HL-60 (cell line): Measurements from ENCODE around the gene GIPC3.

Experiments used
- DNase-seq, 2 experiments: peaks; one replicate each; pipeline ENCODE4 v3.0.0-alpha.2; 2010 to 2020; ENCODE audit warnings: low read depth in 1 of 2, low spot score in 1 of 2
- H3K27ac ChIP-seq: fragments of 250-450 bp; sonication (Bioruptor Pico); replicated peaks from 2 replicates; pipeline ENCODE4 v1.5.1; 2020; ENCODE audit warnings: mild to moderate bottlenecking, moderate library complexity
- H3K27me3 ChIP-seq: fragments of 250-450 bp; sonication (Bioruptor Pico); 2 replicates; pipeline ENCODE4 v1.5.1; 2021; ENCODE audit warnings: mild to moderate bottlenecking, moderate library complexity; ENCODE audit not compliant: insufficient read depth, poor library complexity, severe bottlenecking
- H3K4me3 ChIP-seq: replicated peaks from 2 replicates; pipeline ENCODE4 v1.5.1; 2011; ENCODE audit warnings: mild to moderate bottlenecking, control low read depth, low read length; ENCODE audit not compliant: insufficient read depth
- CTCF ChIP-seq: IDR thresholded peaks from one replicate; pipeline ENCODE4 v1.5.1; 2011; ENCODE audit warnings: low read length, control low read depth, inconsistent platforms; ENCODE audit not compliant: insufficient read depth
- GABPA ChIP-seq: IDR thresholded peaks from 2 replicates; pipeline ENCODE4 v1.6.1; 2012; ENCODE audit warnings: low read depth
- POLR2AphosphoS5 ChIP-seq: IDR thresholded peaks from 2 replicates; pipeline ENCODE4 v1.6.1; 2012; ENCODE audit warnings: low read depth
- REST ChIP-seq: IDR thresholded peaks from 2 replicates; pipeline ENCODE4 v1.6.1; 2012; ENCODE audit warnings: low read depth; ENCODE audit not compliant: insufficient replicate concordance
- SPI1 ChIP-seq: IDR thresholded peaks from 2 replicates; pipeline ENCODE4 v1.6.1; 2012; ENCODE audit warnings: low read depth, mild to moderate bottlenecking, borderline replicate concordance

The GIPC3 gene

GRCh38 chr19:3615524-3616135 is 30.4 kb downstream of the GIPC3 start:
- no peak for TF ChIP-seq CTCF
- TF ChIP-seq GABPA = no peak
- TF ChIP-seq REST = no peak
- TF ChIP-seq SPI1 = no peak
- TF ChIP-seq POLR2AphosphoS5 = no peak
- Histone ChIP-seq H3K27me3 (no peaks in the 10 kb centered on the region), H3K27ac (no peak overlapping the region), H3K4me3 (no peak overlapping the region)
- no peak for DNase-seq

GRCh38 chr19:3617463-3617862 is 32.2 kb downstream of the GIPC3 start:
- Histone ChIP-seq H3K27me3 (no peaks in the 10 kb centered on the region), H3K27ac (no peak overlapping the region), H3K4me3 (no peak overlapping the region)
- TF ChIP-seq POLR2AphosphoS5 = no peak
- TF ChIP-seq REST = no peak
- TF ChIP-seq GABPA = no peak
- DNase-seq = no peak

GRCh38 chr19:3618144-3618810 is 33.0 kb downstream of the GIPC3 start:
- TF ChIP-seq SPI1 (no peak), GABPA (no peak), POLR2AphosphoS5 (no peak), REST (no peak), CTCF (peak; percentile 43)
- no peak overlapping the region for H3K27ac ChIP-seq
- no peaks in the 10 kb centered on the region for H3K27me3 ChIP-seq
- DNase-seq = peak in 1 of 2 experiments; percentile 12
- no peak overlapping the region for H3K4me3 ChIP-seq
